HepG2 (cell line): ENCODE results near the gene EGFL8. TPM values are rescaled to one million over a fixed set of nuclear protein-coding genes. Genes with fewer than 3 reads are reported as not detected.

Source experiments
- ATF3 ChIP-seq: sonication (generic); formaldehyde crosslinking; IDR thresholded peaks from 2 replicates; pipeline ENCODE4 v1.4.0; 2020; ENCODE audit warnings: missing genetic modification reagents
- CREB1 ChIP-seq, 2 experiments: fragments of 450-650 bp in 1 of 2; IDR thresholded peaks; 2 replicates each; pipeline ENCODE4 v1.6.1; 2016 to 2017; ENCODE audit warnings: control low read depth in 1 of 2, mild to moderate bottlenecking in 1 of 2, missing compliant biosample characterization in 1 of 2, missing genetic modification characterization in 1 of 2
- ETV5 ChIP-seq: IDR thresholded peaks from 2 replicates; pipeline ENCODE4 v1.6.1; 2018; ENCODE audit warnings: missing biosample characterization, missing genetic modification reagents, inconsistent platforms, borderline replicate concordance
- GZF1 ChIP-seq: sonication (generic); formaldehyde crosslinking; IDR thresholded peaks from 2 replicates; pipeline ENCODE4 v1.5.1; 2020; ENCODE audit warnings: mild to moderate bottlenecking, missing genetic modification reagents
- HNF1A ChIP-seq, 2 experiments: sonication (generic) in 1 of 2; formaldehyde crosslinking in 1 of 2; IDR thresholded peaks; 2 replicates each; pipeline versions ENCODE4 v1.4.0 to v1.6.1; 2016 to 2020; ENCODE audit warnings: borderline replicate concordance in 1 of 2, low read depth in 1 of 2, mild to moderate bottlenecking in 1 of 2, missing genetic modification reagents in 1 of 2
- HOXA5 ChIP-seq: sonication (generic); formaldehyde crosslinking; IDR thresholded peaks from 2 replicates; pipeline ENCODE4 v1.4.0; 2020; ENCODE audit warnings: missing genetic modification reagents
- KLF6 ChIP-seq: IDR thresholded peaks from 2 replicates; pipeline ENCODE4 v1.8.0; 2016; ENCODE audit warnings: missing biosample characterization, missing genetic modification reagents
- MIXL1 ChIP-seq: IDR thresholded peaks from 2 replicates; pipeline ENCODE4 v1.6.1; 2016
- NFKB2 ChIP-seq: sonication (generic); formaldehyde crosslinking; IDR thresholded peaks from 2 replicates; pipeline ENCODE4 v1.4.0; 2020; ENCODE audit warnings: missing genetic modification reagents, borderline replicate concordance
- PHF20 ChIP-seq: sonication (generic); formaldehyde crosslinking; IDR thresholded peaks from 2 replicates; pipeline ENCODE4 v1.5.0; 2020; ENCODE audit warnings: mild to moderate bottlenecking, missing genetic modification reagents
- POLR2A ChIP-seq, 2 experiments: IDR thresholded peaks; 2 replicates each; pipeline ENCODE4 v1.6.1; 2011; ENCODE audit warnings: low read depth in 2 of 2, low read length in 2 of 2, mild to moderate bottlenecking in 1 of 2, moderate library complexity in 1 of 2; ENCODE audit not compliant: insufficient read depth in 1 of 2
- RFX3 ChIP-seq: IDR thresholded peaks from 2 replicates; pipeline ENCODE4 v1.6.1; 2016; ENCODE audit warnings: missing biosample characterization, missing genetic modification reagents
- TRAFD1 ChIP-seq: sonication (generic); formaldehyde crosslinking; IDR thresholded peaks from 2 replicates; pipeline ENCODE4 v1.5.1; 2020; ENCODE audit warnings: missing genetic modification reagents, mild to moderate bottlenecking, borderline replicate concordance
- ZBTB26 ChIP-seq: IDR thresholded peaks from 2 replicates; pipeline ENCODE4 v1.6.1; 2016; ENCODE audit warnings: missing compliant biosample characterization, missing genetic modification reagents, borderline replicate concordance
- ZNF160 ChIP-seq: sonication (generic); formaldehyde crosslinking; IDR thresholded peaks from 2 replicates; pipeline ENCODE4 v1.8.0; 2022; ENCODE audit warnings: mild to moderate bottlenecking, inconsistent platforms, missing genetic modification reagents
- ZNF276 ChIP-seq: sonication (generic); formaldehyde crosslinking; IDR thresholded peaks from 2 replicates; pipeline ENCODE4 v1.4.0; 2020; ENCODE audit warnings: mild to moderate bottlenecking, low read depth, missing genetic modification reagents
- ZNF367 ChIP-seq: sonication (generic); formaldehyde crosslinking; IDR thresholded peaks from 2 replicates; pipeline ENCODE4 v1.4.0; 2020; ENCODE audit warnings: missing genetic modification reagents, borderline replicate concordance
- ZNF572 ChIP-seq: sonication (generic); formaldehyde crosslinking; IDR thresholded peaks from 2 replicates; pipeline ENCODE4 v1.5.1; 2020; ENCODE audit warnings: mild to moderate bottlenecking, missing genetic modification reagents
- ZNF605 ChIP-seq: sonication (generic); formaldehyde crosslinking; IDR thresholded peaks from 2 replicates; pipeline ENCODE4 v1.8.0; 2022; ENCODE audit warnings: mild to moderate bottlenecking, missing genetic modification reagents
- ZNF781 ChIP-seq: sonication (generic); formaldehyde crosslinking; IDR thresholded peaks from 2 replicates; pipeline ENCODE4 v1.5.1; 2020; ENCODE audit warnings: borderline replicate concordance, mild to moderate bottlenecking, missing genetic modification reagents; ENCODE audit errors: not compliant biosample characterization
- ZSCAN25 ChIP-seq: sonication (generic); formaldehyde crosslinking; IDR thresholded peaks from 2 replicates; pipeline ENCODE4 v1.8.0; 2022; ENCODE audit warnings: mild to moderate bottlenecking, missing genetic modification reagents
- polyA plus RNA-seq, 8 experiments: library from polyadenylated mRNA; depleted of rRNA in 3 of 8; stranded (reverse) in 7 of 8; unstranded in 1 of 8; fragments of >200 nt; fragmentation: Illumina TruSeq in 4 of 8; extraction: Trizol in 4 of 8; gene quantifications; 2 replicates each; pipeline versions ENCODE4 v1.2.1 to v1.2.3, GENCODE V29; 2011 to 2016; ENCODE audit warnings: low read depth in 4 of 8, missing spikeins in 1 of 8, mixed read lengths in 1 of 8; ENCODE audit not compliant: insufficient read depth in 1 of 8
- total RNA-seq, 5 experiments: library from RNA; depleted of rRNA; stranded (reverse); fragments of >200 nt; fragmentation: Illumina TruSeq; extraction: Trizol; gene quantifications; 2 replicates each; pipeline ENCODE4 v1.2.3, GENCODE V29; 2016; ENCODE audit warnings: low read depth in 1 of 5

EGFL8 gene
- total and polyA plus RNA-seq, 2 of the 13 experiments (the other 11 are each of a cell fraction or from before 2014, with no cell fraction given), result 10.0 to 11.5 TPM

GRCh38 chr6:32175322-32175710, 10.9 kb downstream of the EGFL8 start (continued):
- TF ChIP-seq ZNF781 (no peak), POLR2A (IDR thresholded peaks at IDR 0.05; ENCODE audit: insufficient read depth in 1 of 2, low read depth in 2 of 2, low read length in 2 of 2) (0 out of 4 replicates have a peak, but pooled peaks of 1 of the 2 experiments have one; percentile 5), ZNF367 (CRISPR knock-in tag) (no peak), ZNF160 (CRISPR knock-in tag) (no peak), TRAFD1 (no peak), ZNF276 (CRISPR knock-in tag) (no peak), ZSCAN25 (CRISPR knock-in tag) (0 out of 2 replicates have a peak, but pooled peaks have one; percentile 18), ETV5 (CRISPR knock-in tag) (0 out of 2 replicates have a peak, but pooled peaks have one; percentile 16), ZNF572 (CRISPR knock-in tag) (no peak), NFKB2 (CRISPR knock-in tag) (no peak), HNF1A (IDR thresholded peaks at IDR 0.05; ENCODE audit: low read depth) (no peak), HNF1A (CRISPR knock-in tag; IDR thresholded peaks at IDR 0.05; ENCODE audit: borderline replicate concordance) (no peak), ZBTB26 (no peak), ATF3 (no peak), GZF1 (CRISPR knock-in tag) (no peak), ZNF605 (no peak), HOXA5 (CRISPR knock-in tag) (no peak), MIXL1 (no peak), KLF6 (CRISPR knock-in tag) (no peak), PHF20 (CRISPR knock-in tag) (no peak), RFX3 (CRISPR knock-in tag) (no peak), CREB1 (IDR thresholded peaks at IDR 0.05) (no peak), CREB1 (CRISPR knock-in tag; IDR thresholded peaks at IDR 0.05) (no peak)
